ENCODE measurements around the gene TBC1D32. TPM values are rescaled to one million over a fixed set of nuclear protein-coding genes. Genes with fewer than 3 reads are reported as not detected.
"Not testable (repeated sequence)": the region's sequence is repeated elsewhere in the genome, so short reads cannot be mapped to it uniquely, and the experiment has no call there.

Gene TBC1D32, protein sequence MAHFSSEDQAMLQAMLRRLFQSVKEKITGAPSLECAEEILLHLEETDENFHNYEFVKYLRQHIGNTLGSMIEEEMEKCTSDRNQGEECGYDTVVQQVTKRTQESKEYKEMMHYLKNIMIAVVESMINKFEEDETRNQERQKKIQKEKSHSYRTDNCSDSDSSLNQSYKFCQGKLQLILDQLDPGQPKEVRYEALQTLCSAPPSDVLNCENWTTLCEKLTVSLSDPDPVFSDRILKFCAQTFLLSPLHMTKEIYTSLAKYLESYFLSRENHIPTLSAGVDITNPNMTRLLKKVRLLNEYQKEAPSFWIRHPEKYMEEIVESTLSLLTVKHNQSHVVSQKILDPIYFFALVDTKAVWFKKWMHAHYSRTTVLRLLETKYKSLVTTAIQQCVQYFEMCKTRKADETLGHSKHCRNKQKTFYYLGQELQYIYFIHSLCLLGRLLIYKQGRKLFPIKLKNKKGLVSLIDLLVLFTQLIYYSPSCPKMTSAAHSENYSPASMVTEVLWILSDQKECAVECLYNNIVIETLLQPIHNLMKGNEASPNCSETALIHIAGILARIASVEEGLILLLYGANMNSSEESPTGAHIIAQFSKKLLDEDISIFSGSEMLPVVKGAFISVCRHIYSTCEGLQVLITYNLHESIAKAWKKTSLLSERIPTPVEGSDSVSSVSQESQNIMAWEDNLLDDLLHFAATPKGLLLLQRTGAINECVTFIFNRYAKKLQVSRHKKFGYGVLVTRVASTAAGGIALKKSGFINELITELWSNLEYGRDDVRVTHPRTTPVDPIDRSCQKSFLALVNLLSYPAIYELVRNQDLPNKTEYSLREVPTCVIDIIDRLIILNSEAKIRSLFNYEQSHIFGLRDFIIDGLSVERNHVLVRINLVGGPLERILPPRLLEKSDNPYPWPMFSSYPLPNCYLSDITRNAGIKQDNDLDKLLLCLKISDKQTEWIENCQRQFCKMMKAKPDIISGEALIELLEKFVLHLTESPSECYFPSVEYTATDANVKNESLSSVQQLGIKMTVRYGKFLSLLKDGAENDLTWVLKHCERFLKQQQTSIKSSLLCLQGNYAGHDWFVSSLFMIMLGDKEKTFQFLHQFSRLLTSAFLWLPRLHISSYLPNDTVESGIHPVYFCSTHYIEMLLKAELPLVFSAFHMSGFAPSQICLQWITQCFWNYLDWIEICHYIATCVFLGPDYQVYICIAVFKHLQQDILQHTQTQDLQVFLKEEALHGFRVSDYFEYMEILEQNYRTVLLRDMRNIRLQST
- total RNA-seq (62.8 TPM), polyA plus RNA-seq (1.4 TPM)

DNA sequence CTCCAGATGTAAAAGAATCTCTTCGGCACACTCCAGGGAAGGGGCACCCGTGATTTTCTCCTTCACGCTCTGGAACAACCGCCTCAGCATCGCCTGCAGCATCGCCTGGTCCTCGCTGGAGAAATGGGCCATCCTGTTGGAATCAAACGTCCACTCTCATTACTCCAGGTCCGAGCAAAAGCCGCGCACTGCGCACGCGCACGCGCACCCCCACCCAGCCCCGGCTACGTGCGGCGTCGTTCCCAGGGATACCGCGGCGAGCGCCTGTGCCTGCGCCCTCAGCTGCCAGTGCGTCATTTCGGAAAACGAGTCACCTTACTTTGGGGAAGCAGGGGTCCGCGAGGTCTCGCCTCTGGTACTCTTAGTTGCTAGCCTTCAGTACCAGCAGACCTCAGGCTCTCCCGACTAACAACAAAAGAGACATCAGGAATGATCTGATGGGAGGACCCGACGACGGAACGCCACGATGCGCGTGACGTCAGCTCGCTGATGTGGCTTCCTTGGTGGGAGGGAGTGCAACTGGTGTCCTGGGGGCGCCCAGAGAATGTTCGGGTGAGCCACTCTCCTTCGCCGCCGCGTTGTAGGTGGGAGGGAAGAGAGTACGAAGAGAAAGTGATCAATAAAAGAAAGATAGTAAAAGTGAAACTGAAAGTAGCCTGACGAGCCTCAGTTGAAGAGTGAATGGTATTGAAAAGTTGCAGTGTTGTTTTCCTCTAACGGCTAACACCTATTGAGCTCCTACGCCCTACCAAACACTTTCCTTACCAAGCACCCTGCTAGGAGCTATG is at the start of gene TBC1D32:
TBC1D32 (minus strand) TSS at position 182 of the 788 bp plus-strand sequence; CDS start at position 132, 50 bp downstream.
- under 1% methylated on average over 52 of the region's 52 CpGs for WGBS
- DNase-seq (ENCODE audit: extremely low spot score) = peak; percentile 86
- Histone ChIP-seq H3K4me1 (ENCODE audit: insufficient read depth) (no peaks in the 10 kb centered on the region), H3K4me3 (ENCODE audit: low read depth, low read length) (peak within 1 kb of the TSS; percentile 58), H3K27ac (ENCODE audit: low read depth) (peak within 1 kb of the TSS; percentile 89), H3K36me3 (ENCODE audit: insufficient read depth) (no peaks in the 10 kb centered on the region)

DNA sequence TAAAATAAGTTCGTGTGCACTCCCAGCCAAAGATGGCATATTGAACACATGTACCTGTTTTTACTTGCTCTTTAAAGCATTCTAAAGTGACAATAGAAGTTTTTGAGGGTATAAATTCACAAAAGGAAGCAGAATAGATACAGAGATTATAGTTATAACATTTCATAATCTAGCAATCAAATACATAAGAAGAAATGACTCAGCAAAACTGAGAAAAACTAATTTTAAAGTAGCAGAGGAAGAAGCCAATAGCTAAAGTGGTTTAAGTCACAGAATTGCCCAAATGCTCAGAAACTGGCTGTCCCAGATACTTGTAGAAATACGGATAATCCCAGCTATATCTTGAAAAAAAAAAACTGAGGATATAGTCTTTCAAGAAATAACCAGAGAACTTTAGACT is 49.2 kb upstream of the TBC1D32 start:
- 63% methylated on average over 2 of the region's 2 CpGs for WGBS
- H3K4me3 ChIP-seq (ENCODE audit: low read depth, low read length) = no peak overlapping the region
- H3K4me1 ChIP-seq (ENCODE audit: insufficient read depth) = no peaks in the 10 kb centered on the region
- no peaks in the 10 kb centered on the region for H3K36me3 ChIP-seq (ENCODE audit: insufficient read depth)
- no peak overlapping the region for H3K27ac ChIP-seq (ENCODE audit: low read depth)
- DNase-seq (ENCODE audit: extremely low spot score) = no peak

DNA sequence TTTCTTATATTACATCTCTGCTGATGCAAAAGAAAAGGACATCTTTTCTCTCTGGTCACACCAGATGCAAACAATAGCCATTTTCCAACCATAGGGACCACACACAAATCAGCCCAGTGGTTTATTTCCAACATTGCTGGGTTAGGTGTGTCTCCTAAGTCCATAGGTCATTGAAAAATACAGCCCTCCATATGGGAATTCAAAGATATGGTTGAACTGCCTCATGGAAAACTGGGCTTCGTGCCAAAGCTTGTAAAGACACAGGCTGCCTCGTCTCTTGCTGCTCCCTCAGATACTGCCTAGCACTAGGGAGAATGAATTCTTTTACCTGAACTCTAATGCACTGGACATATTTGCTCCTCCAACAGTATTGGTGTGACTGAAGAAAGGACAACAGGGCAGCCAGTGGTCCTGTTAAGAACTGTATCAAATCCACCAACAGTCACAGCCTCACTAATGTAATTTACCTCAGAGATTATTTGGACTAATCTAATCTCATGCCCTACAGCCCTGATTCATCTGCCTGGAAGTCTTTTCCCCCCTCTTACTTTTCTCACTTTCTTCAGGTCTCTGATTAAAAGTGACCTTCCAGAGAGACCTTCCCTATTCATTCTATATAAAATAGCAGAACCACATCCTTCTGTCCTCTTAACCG is 48.3 kb upstream of the TBC1D32 start:
- no peak overlapping the region for H3K27ac ChIP-seq (ENCODE audit: low read depth)
- WGBS = 49% methylated on average over 3 of the region's 3 CpGs
- no peak overlapping the region for H3K4me3 ChIP-seq (ENCODE audit: low read depth, low read length)
- DNase-seq (ENCODE audit: extremely low spot score) = no peak
- H3K36me3 ChIP-seq (ENCODE audit: insufficient read depth) = no peaks in the 10 kb centered on the region
- no peaks in the 10 kb centered on the region for H3K4me1 ChIP-seq (ENCODE audit: insufficient read depth)

DNA sequence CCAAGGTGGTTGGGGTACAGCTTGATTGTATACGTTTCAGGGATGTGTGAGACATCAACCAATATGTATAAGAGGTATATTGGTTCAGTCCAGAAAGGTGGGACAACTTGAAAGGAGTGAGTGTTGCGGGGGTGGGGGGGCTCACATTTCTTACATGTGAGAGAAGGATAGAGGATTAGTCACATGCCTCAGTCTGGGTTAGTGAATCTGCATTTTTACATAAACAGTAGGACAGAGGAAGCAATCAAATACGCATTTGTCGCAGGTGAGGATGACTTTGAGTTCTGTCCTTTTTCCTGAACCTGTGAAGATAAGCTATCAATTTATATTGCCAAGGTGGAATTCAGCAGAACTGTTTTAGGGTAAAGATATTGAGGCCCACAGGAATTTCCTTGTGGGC is 42.1 kb upstream of the TBC1D32 start:
- Histone ChIP-seq H3K27ac (ENCODE audit: low read depth) (no peak overlapping the region), H3K36me3 (ENCODE audit: insufficient read depth) (no peaks in the 10 kb centered on the region), H3K4me3 (ENCODE audit: low read depth, low read length) (no peak overlapping the region), H3K4me1 (ENCODE audit: insufficient read depth) (no peaks in the 10 kb centered on the region)
- 91% methylated on average over 4 of the region's 4 CpGs for WGBS
- DNase-seq (ENCODE audit: extremely low spot score) = no peak

DNA sequence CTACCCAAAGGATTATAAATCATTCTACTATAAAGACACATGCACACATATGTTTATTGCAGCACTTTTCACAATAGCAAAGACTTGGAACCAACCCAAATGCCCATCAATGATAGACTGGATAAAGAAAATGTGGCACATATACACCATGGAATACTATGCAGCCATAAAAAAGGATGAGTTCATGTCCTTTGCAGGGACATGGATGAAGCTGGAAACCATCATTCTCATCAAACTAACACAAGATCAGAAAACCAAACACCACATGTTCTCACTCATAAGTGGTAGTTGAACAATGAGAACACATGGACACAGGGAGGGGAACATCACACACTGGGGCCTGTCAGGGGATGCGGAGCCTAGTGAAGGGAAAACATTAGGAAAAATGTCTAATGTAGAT is 39.9 kb upstream of the TBC1D32 start:
- not testable (repeated sequence) for H3K36me3 ChIP-seq (ENCODE audit: insufficient read depth); H3K4me1 ChIP-seq (ENCODE audit: insufficient read depth); DNase-seq (ENCODE audit: extremely low spot score); H3K27ac ChIP-seq (ENCODE audit: low read depth); H3K4me3 ChIP-seq (ENCODE audit: low read depth, low read length)
- WGBS = 98% methylated on average over 1 of the region's 1 CpG

DNA sequence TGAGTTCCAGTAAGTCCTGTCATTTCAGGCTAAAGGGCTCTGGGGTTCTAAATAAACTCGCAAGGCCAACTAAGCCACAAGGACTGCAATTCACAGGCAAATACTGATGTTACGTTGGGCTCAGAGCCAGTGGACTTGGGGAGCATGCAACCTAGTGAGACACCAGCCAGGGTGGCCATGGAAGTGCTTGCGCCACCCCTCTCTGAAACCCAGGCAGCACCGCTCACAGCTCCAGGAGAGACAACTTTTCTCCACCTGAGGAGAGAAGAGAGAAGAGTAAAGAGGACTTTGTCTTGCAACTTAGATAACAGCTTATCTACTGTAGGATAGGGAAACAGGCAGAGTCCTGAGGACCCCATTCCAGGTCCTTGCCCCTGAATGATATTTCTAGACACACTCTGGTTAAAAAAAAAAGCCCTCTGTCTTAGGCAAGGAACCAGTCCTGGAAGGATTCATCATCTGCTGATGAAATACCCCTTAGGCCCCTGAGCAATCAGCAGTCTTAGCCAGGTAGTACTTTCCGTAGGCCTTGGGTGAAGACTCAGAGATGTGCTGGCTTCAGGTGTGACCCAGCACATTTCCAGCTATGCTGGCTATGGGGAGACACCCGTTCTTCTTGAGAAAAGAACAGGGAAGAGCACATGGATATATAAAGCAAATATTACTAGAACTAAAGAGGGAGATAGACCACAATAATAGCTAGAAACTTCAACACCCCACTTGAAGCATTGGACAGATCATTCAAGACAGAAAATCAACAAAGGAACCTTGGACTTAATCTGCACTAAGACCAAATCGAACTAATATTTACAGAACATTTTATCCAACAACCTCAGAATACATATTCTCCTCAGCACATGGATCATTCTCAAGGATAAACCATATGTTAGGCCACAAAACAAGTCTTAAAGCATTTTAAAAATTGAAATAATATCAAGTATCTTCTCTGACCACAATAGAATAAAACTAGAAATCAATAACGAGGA is 31.5 kb upstream of the TBC1D32 start:
- WGBS = 71% methylated on average over 8 of the region's 8 CpGs
- H3K36me3 ChIP-seq (ENCODE audit: insufficient read depth) = no peaks in the 10 kb centered on the region
- H3K27ac ChIP-seq (ENCODE audit: low read depth) = no peak overlapping the region
- H3K4me3 ChIP-seq (ENCODE audit: low read depth, low read length) = no peak overlapping the region
- H3K4me1 ChIP-seq (ENCODE audit: insufficient read depth) = no peaks in the 10 kb centered on the region
- no peak for DNase-seq (ENCODE audit: extremely low spot score)

DNA sequence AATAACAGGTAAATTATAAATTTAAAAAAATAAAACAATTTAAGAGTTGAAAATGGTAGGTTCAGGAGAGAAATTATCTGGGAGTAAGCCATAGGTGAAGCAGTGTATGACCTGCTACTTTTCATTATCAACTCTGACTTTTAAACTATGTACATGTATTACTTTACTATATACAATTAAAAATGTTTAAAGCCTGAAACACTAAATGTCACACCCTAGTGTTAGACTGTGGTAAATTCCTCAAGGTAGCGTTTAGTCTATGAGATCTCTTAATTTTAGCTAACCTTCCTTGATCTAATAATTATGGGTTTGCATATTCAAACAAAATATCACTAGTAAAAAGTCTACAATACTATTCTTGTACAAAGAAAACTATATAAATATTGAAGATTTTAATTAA is 22.3 kb upstream of the TBC1D32 start:
- H3K27ac ChIP-seq (ENCODE audit: low read depth) = no peak overlapping the region
- DNase-seq (ENCODE audit: extremely low spot score) = no peak
- no peaks in the 10 kb centered on the region for H3K36me3 ChIP-seq (ENCODE audit: insufficient read depth)
- H3K4me1 ChIP-seq (ENCODE audit: insufficient read depth) = no peaks in the 10 kb centered on the region
- no peak overlapping the region for H3K4me3 ChIP-seq (ENCODE audit: low read depth, low read length)
- 93% methylated on average over 1 of the region's 1 CpG for WGBS

DNA sequence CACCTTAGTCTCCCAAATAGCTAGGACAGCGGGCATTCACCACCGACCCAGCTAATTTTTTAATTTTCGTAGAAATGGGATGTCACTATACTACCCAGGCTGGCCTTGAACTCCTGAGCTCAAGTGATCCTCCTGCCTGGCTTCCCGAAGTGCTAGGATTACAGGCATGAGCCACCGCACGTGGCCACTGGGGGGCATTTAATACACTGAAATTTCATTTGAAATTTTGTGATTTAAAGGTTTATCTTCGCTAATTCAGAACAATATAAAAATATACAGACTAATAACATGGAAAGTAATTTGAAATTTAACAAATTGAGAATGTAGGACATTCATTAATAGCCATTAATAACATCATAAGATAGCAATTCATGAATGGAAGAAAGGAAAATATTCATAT is 20.5 kb upstream of the TBC1D32 start:
- Histone ChIP-seq H3K36me3 (ENCODE audit: insufficient read depth) (no peaks in the 10 kb centered on the region), H3K27ac (ENCODE audit: low read depth) (no peak overlapping the region), H3K4me1 (ENCODE audit: insufficient read depth) (no peaks in the 10 kb centered on the region), H3K4me3 (ENCODE audit: low read depth, low read length) (no peak overlapping the region)
- DNase-seq (ENCODE audit: extremely low spot score) = no peak
- 74% methylated on average over 7 of the region's 7 CpGs for WGBS

DNA sequence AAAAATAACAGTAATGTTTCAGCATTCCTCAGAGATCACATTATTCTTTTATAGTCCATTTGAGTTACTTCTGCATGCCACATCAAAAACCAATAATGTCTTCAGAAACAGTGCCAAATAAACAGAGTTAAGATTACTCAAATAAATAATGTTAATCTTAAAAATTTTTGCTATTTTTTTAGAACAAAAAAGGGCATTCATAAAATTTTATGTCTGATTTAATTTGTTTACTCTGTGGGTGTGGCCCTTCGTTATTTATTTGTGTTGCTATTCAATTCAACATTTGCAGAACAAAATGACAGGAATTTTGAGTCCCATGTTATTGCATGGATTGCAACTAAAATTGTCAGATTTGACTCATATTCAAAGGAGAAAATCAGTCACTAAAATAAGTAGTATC is 18.7 kb upstream of the TBC1D32 start:
- no peak for DNase-seq (ENCODE audit: extremely low spot score)
- Histone ChIP-seq H3K4me3 (ENCODE audit: low read depth, low read length) (no peak overlapping the region), H3K27ac (ENCODE audit: low read depth) (no peak overlapping the region), H3K36me3 (ENCODE audit: insufficient read depth) (no peaks in the 10 kb centered on the region), H3K4me1 (ENCODE audit: insufficient read depth) (no peaks in the 10 kb centered on the region)
- 53% methylated on average over 1 of the region's 1 CpG for WGBS

DNA sequence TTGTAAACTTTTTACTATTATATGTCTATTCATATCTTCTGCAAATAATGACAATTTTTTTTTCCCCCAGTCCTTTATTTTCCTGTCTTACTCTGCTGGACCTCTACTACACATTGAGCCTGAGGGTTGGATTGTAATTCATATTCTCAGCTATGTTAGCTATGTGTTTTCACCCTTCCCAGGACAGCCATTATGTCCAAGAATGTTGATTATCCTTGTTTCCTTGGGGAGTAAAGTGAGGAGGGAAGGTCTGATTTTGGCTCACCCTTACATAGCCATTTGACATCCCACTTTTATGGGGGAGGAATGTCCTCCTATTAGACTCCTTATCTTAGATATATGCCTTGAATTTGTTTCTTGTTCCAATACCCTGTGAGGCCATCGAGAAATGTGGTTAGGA is 17.6 kb upstream of the TBC1D32 start:
- H3K36me3 ChIP-seq (ENCODE audit: insufficient read depth) = no peaks in the 10 kb centered on the region
- no peak for DNase-seq (ENCODE audit: extremely low spot score)
- H3K4me3 ChIP-seq (ENCODE audit: low read depth, low read length) = no peak overlapping the region
- 53% methylated on average over 1 of the region's 1 CpG for WGBS
- no peaks in the 10 kb centered on the region for H3K4me1 ChIP-seq (ENCODE audit: insufficient read depth)
- H3K27ac ChIP-seq (ENCODE audit: low read depth) = no peak overlapping the region

DNA sequence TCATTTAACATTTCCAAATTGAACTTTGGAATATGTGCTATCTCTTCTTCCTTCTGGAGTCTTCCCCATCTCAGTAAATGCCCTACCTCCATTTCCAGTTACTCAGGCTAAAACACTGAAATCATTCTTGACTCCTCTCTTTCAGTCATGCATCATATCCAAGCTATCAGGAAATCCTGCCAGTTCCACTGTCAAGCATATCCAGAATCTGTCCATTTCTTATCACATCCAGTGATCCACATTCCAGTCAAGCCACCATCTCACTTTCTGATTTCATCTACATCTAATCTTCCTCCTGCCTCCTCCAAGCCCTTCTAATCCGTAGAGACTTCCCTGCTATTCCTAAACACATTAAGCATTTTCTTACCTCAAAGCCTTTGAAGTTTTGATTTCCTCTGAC is 15.3 kb upstream of the TBC1D32 start:
- no peak overlapping the region for H3K4me3 ChIP-seq (ENCODE audit: low read depth, low read length)
- no peaks in the 10 kb centered on the region for H3K4me1 ChIP-seq (ENCODE audit: insufficient read depth)
- no peaks in the 10 kb centered on the region for H3K36me3 ChIP-seq (ENCODE audit: insufficient read depth)
- 53% methylated on average over 1 of the region's 1 CpG for WGBS
- H3K27ac ChIP-seq (ENCODE audit: low read depth) = no peak overlapping the region
- DNase-seq (ENCODE audit: extremely low spot score) = no peak

DNA sequence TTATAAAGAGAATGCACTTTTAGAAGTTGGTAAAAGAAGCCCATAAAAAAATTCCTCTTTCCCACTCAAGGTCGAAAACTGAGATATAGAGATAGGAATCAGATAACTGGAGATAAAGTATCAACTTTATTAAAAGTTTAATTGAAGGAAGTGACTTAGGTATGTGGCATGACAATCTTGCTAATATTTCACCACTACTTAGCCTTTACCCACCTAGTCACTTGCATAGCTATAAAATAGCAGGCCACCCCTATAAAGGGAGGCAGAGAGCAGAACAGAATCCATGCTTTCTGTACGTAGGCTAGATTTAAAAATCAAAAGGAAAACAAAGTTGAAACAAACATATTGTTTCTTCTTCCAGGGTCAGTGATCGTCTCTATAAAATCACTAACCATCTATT is 13.2 kb upstream of the TBC1D32 start:
- WGBS = 64% methylated on average over 3 of the region's 3 CpGs
- no peak overlapping the region for H3K4me3 ChIP-seq (ENCODE audit: low read depth, low read length)

More for the DNA sequence above, 13.2 kb upstream of the TBC1D32 start:
- Histone ChIP-seq H3K36me3 (ENCODE audit: insufficient read depth) (no peaks in the 10 kb centered on the region), H3K27ac (ENCODE audit: low read depth) (no peak overlapping the region), H3K4me1 (ENCODE audit: insufficient read depth) (no peaks in the 10 kb centered on the region)
- no peak for DNase-seq (ENCODE audit: extremely low spot score)

Measured in urinary bladder (tissue), 4 donors.